Astrocyte (in vitro differentiated cells and primary cell): ENCODE measurements around the gene PPP1R14C. TPM values are rescaled to one million over a fixed set of nuclear protein-coding genes. Genes with fewer than 3 reads are reported as not detected.

Experiments
- DNase-seq: peaks from one replicate; pipeline ENCODE4 v3.0.0-alpha.2; 2010; ENCODE audit warnings: low read depth
- FAIRE-seq: peaks from 2 replicates; lab custom pipeline; 2011; peaks lifted over from hg19 to GRCh38; lab: Jason Lieb, UNC
- H2AFZ ChIP-seq: 2 replicates; pipeline ENCODE4 v1.6.0; 2012; ENCODE audit warnings: low read depth, low read length, inconsistent platforms
- H3K27ac ChIP-seq: 2 replicates; pipeline ENCODE4 v1.5.1; 2011; ENCODE audit warnings: low read depth, low read length, inconsistent platforms
- H3K27me3 ChIP-seq: 2 replicates; pipeline ENCODE4 v1.6.0; 2011; ENCODE audit warnings: low read length, inconsistent platforms; ENCODE audit not compliant: insufficient read depth
- H3K36me3 ChIP-seq: 2 replicates; pipeline ENCODE4 v1.5.1; 2011; ENCODE audit warnings: low read length, inconsistent platforms; ENCODE audit not compliant: insufficient read depth
- H3K4me1 ChIP-seq: 2 replicates; pipeline ENCODE4 v1.5.1; 2011; ENCODE audit warnings: low read length, inconsistent platforms; ENCODE audit not compliant: insufficient read depth
- H3K4me2 ChIP-seq: 2 replicates; pipeline ENCODE4 v1.6.0; 2012; ENCODE audit warnings: low read length, inconsistent platforms
- H3K4me3 ChIP-seq: 2 replicates; pipeline ENCODE4 v1.5.1; 2011; ENCODE audit warnings: low read depth, mild to moderate bottlenecking, low read length, inconsistent platforms; ENCODE audit not compliant: insufficient read depth
- H3K79me2 ChIP-seq: 2 replicates; pipeline ENCODE4 v1.6.0; 2012; ENCODE audit warnings: mild to moderate bottlenecking, low read length, inconsistent platforms; ENCODE audit not compliant: insufficient read depth
- H3K9ac ChIP-seq: 2 replicates; pipeline ENCODE4 v1.6.0; 2012; ENCODE audit warnings: mild to moderate bottlenecking, low read length, inconsistent platforms
- H3K9me3 ChIP-seq: 2 replicates; pipeline ENCODE4 v1.5.1; 2012; ENCODE audit warnings: low read depth, mild to moderate bottlenecking, low read length, inconsistent platforms; ENCODE audit not compliant: insufficient read depth
- H4K20me1 ChIP-seq: 2 replicates; pipeline ENCODE4 v1.6.0; 2012; ENCODE audit warnings: low read length, inconsistent platforms; ENCODE audit not compliant: insufficient read depth
- H3K27ac Mint-ChIP-seq: one replicate; pipeline ENCODE4 v1.8.0; 2021; ENCODE audit warnings: mild to moderate bottlenecking, mixed read lengths; ENCODE audit not compliant: unreplicated experiment
- H3K27me3 Mint-ChIP-seq: one replicate; pipeline ENCODE4 v1.8.0; 2021; ENCODE audit warnings: low read depth, mixed read lengths; ENCODE audit not compliant: unreplicated experiment
- H3K36me3 Mint-ChIP-seq: one replicate; pipeline ENCODE4 v1.8.0; 2021; ENCODE audit warnings: low read depth, mixed read lengths; ENCODE audit not compliant: unreplicated experiment
- H3K4me1 Mint-ChIP-seq: one replicate; pipeline ENCODE4 v1.8.0; 2021; ENCODE audit warnings: low read depth, mixed read lengths; ENCODE audit not compliant: unreplicated experiment
- H3K4me3 Mint-ChIP-seq: one replicate; pipeline ENCODE4 v1.8.0; 2021; ENCODE audit warnings: mild to moderate bottlenecking, moderate library complexity, mixed read lengths; ENCODE audit not compliant: unreplicated experiment
- H3K9me3 Mint-ChIP-seq: one replicate; pipeline ENCODE4 v1.8.0; 2021; ENCODE audit warnings: mild to moderate bottlenecking, mixed read lengths; ENCODE audit not compliant: unreplicated experiment
- EZH2 ChIP-seq: IDR thresholded peaks from 2 replicates; pipeline ENCODE4 v1.6.1; 2012; ENCODE audit warnings: mild to moderate bottlenecking, low read length, inconsistent platforms; ENCODE audit not compliant: insufficient read depth
- total RNA-seq: library from RNA; stranded (reverse); gene quantifications from 2 replicates; pipeline ENCODE4 v1.2.1, GENCODE V29; 2021
- TF ChIP-seq, protein P1 (sequence below): IDR thresholded peaks from 2 replicates; pipeline ENCODE4 v1.5.1; 2011; ENCODE audit warnings: low read depth, mild to moderate bottlenecking, inconsistent platforms, low read length, moderate library complexity; ENCODE audit not compliant: insufficient read depth

The PPP1R14C gene
- total RNA-seq, 1 donor from 2014 or later, result 3.9 TPM

DNA sequence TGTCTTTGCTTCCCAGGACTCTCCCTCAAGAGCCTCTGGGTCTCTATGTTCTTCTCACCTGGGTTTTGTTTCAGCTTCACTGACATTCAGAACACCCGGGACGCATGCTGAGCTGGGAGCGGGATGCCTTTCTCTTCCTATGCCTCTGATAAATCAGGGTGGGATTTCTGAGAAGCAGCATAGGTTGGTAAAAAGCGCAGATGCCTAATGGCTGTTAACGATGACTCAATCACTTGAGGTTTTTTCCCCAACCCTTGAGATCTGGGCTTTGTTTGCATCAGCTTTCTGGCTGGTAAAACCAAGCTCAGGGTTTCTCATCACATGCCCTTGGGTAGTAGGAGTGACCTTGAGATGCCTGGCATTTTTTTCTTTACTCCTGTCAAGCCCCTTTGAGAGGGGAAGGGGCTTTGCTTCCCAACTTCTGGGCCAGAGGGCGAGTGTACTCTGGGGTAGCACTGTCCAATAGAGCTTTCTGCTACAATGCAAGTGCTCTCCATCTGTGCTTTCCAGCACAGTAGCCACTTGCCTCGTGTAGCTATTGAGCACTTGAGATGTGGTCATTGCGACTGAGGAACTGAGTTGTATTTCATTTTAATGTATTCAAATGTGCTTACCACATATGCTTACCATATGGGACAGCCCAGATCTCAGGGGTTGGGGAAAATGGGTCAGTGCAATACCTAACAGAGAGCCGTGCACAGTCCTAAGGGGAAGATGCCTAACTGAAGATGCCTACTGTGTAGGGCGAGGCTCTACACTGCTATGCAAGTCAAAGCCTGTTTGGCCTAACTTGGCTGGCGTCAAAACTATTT lies 69.1 kb downstream of the PPP1R14C start:
- Histone ChIP-seq H3K4me2 (no peak overlapping the region), H3K9me3 (no peaks in the 10 kb centered on the region), H3K79me2 (no peaks in the 10 kb centered on the region), H3K4me1 (peaks cover 14% of the 10 kb centered on the region), H4K20me1 (no peaks in the 10 kb centered on the region), H3K9ac (no peak overlapping the region), H3K36me3 (no peaks in the 10 kb centered on the region), H2AFZ (no peak overlapping the region), H3K27me3 (no peaks in the 10 kb centered on the region), H3K27ac (no peak overlapping the region), H3K4me3 (no peak overlapping the region)
- DNase-seq (peak; percentile 71), FAIRE-seq (no peak)
- peak overlapping the region; percentile 29 for H3K27ac Mint-ChIP-seq
- no peaks in the 10 kb centered on the region for H3K9me3 Mint-ChIP-seq
- no peaks in the 10 kb centered on the region for H3K36me3 Mint-ChIP-seq
- peaks cover 21% of the 10 kb centered on the region for H3K4me1 Mint-ChIP-seq
- no peak for TF ChIP-seq EZH2
- TF ChIP-seq, protein P1, sequence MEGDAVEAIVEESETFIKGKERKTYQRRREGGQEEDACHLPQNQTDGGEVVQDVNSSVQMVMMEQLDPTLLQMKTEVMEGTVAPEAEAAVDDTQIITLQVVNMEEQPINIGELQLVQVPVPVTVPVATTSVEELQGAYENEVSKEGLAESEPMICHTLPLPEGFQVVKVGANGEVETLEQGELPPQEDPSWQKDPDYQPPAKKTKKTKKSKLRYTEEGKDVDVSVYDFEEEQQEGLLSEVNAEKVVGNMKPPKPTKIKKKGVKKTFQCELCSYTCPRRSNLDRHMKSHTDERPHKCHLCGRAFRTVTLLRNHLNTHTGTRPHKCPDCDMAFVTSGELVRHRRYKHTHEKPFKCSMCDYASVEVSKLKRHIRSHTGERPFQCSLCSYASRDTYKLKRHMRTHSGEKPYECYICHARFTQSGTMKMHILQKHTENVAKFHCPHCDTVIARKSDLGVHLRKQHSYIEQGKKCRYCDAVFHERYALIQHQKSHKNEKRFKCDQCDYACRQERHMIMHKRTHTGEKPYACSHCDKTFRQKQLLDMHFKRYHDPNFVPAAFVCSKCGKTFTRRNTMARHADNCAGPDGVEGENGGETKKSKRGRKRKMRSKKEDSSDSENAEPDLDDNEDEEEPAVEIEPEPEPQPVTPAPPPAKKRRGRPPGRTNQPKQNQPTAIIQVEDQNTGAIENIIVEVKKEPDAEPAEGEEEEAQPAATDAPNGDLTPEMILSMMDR, result no peak
- peaks cover 12% of the 10 kb centered on the region for H3K27me3 Mint-ChIP-seq
- H3K4me3 Mint-ChIP-seq, result no peak overlapping the region

DNA sequence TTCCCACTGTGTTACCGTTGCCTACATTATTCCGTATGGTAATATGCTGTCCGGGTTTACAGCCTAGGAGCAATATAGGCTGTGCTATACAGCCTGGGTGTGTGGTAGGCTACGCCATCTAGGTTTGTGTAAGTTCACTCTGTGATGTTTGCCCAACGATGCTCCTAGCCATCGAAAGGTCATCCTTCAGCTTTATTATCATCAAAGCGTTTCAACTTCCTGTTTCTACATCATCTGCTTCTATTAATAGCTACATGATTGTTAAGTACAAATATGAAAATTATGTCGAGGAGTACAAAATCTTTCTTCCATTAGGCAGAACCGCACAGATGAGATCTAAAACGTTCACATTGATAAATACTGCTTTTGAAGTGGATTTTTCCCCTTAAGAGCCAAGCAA lies 69.9 kb downstream of the PPP1R14C start:
- no peaks in the 10 kb centered on the region for H3K79me2 ChIP-seq
- Mint-ChIP-seq H3K27me3 (peaks cover 12% of the 10 kb centered on the region), H3K4me3 (no peak overlapping the region), H3K9me3 (no peaks in the 10 kb centered on the region), H3K4me1 (peaks cover 18% of the 10 kb centered on the region), H3K27ac (no peak overlapping the region), H3K36me3 (no peaks in the 10 kb centered on the region)
- H4K20me1 ChIP-seq, result no peaks in the 10 kb centered on the region
- FAIRE-seq (no peak), DNase-seq (peak; percentile 11)
- no peaks in the 10 kb centered on the region for H3K9me3 ChIP-seq
- peaks cover 13% of the 10 kb centered on the region for H3K4me1 ChIP-seq
- no peaks in the 10 kb centered on the region for H3K36me3 ChIP-seq
- TF ChIP-seq, protein P1, result no peak
- no peak for TF ChIP-seq EZH2
- H3K4me2 ChIP-seq, result no peak overlapping the region
- no peak overlapping the region for H2AFZ ChIP-seq
- H3K4me3 ChIP-seq, result no peak overlapping the region
- H3K9ac ChIP-seq, result no peak overlapping the region
- no peak overlapping the region for H3K27ac ChIP-seq
- no peaks in the 10 kb centered on the region for H3K27me3 ChIP-seq

DNA sequence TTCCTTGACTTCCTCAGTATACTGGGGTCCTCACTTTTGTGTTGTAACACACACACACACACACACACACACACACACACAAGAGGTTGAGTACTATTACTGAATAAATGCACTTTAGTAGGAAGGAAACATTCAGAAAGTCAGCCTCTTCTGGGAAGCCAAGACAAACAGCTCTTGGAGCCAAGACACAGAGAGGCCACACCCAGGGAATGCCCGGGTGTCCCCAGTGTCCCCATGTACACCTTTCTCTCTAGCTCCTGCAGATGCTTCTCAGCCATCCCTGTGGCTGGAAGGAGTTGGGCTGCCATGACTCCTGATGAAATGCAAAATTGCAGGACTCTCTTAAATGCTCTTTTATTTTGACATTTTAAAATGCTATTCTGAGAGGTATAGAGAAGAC lies 70.5 kb downstream of the PPP1R14C start:
- no peak overlapping the region for H3K27ac Mint-ChIP-seq
- Histone ChIP-seq H3K79me2 (no peaks in the 10 kb centered on the region), H3K9ac (no peak overlapping the region), H3K9me3 (no peaks in the 10 kb centered on the region), H3K4me2 (no peak overlapping the region), H3K4me3 (no peak overlapping the region), H2AFZ (no peak overlapping the region), H3K27me3 (no peaks in the 10 kb centered on the region), H3K4me1 (peaks cover 8% of the 10 kb centered on the region), H3K36me3 (no peaks in the 10 kb centered on the region), H3K27ac (peak overlapping the region; percentile 7), H4K20me1 (no peaks in the 10 kb centered on the region)
- H3K36me3 Mint-ChIP-seq, result no peaks in the 10 kb centered on the region
- H3K4me3 Mint-ChIP-seq, result no peak overlapping the region
- H3K9me3 Mint-ChIP-seq, result no peaks in the 10 kb centered on the region
- peaks cover 12% of the 10 kb centered on the region for H3K27me3 Mint-ChIP-seq
- H3K4me1 Mint-ChIP-seq, result peaks cover 15% of the 10 kb centered on the region
- FAIRE-seq (no peak), DNase-seq (no peak)
- TF ChIP-seq EZH2, result no peak
- TF ChIP-seq, protein P1, result no peak
